ENCODE data around the gene RHOBTB3. TPM values are rescaled to one million over a fixed set of nuclear protein-coding genes. Genes with fewer than 3 reads are reported as not detected.
"Not testable (repeated sequence)": the region's sequence is repeated elsewhere in the genome, so short reads cannot be mapped to it uniquely, and the experiment has no call there.

RHOBTB3 gene
- total and polyA plus RNA-seq, 2 donors (not counting 3 experiments of a cell fraction or from before 2014, with no cell fraction given), result 44.1 to 52.1 TPM

DNA sequence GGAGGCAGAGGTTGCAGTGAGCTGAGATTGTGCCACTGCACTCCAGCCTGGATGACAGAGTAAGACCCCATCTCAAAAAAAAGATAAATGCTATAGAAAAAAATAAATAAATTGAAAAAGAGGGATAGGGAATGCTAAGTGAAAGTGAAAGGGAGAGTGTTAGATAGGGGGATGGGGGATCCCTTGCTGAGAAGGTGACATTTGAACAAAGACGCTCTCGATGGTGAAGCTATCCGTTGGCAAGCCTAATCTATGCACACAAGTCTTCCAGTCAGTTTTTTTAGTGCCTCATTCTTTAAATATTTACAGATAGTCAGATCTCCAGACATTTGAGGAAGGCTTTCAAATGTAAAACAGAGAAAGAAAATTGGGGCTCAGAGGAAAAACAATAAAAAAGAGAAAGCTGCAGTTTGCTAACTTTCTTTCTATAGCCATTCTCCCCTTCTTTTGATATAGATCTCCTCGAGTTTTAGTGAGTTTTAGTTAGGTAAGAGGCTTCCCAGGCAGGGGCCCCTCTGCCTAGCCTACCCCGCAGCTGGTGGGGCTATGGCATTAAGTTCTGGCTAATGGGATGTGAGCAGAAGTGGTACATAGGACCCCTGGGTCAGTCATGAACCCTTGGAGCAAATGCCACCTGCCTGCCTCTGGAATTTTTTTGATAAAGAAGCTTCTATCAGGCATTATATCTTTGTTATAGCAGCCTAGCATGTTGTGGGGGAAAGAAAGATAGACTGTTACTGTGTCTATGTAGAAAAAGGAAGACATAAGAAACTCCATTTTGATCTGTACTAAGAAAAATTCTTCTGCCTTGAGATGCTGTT lies 79.4 kb downstream of the RHOBTB3 start:
- Histone ChIP-seq H3K36me3 (ENCODE audit: control insufficient read depth in 2 of 2, extremely low read depth in 1 of 2, insufficient read depth in 2 of 2, low read length in 2 of 2) (no peaks in the 10 kb centered on the region), H3K79me2 (ENCODE audit: control insufficient read depth, insufficient read depth, low read length) (no peaks in the 10 kb centered on the region), H3K27me3 (ENCODE audit: control insufficient read depth in 2 of 2, insufficient read depth in 2 of 2, low read length in 2 of 2) (no peaks in the 10 kb centered on the region), H3K9me1 (replicated peaks; ENCODE audit: control insufficient read depth, extremely low read depth, insufficient read depth, low read length) (no peaks in the 10 kb centered on the region), H3K27ac (ENCODE audit: insufficient read depth, low read depth, low read length) (no peak overlapping the region), H3K4me2 (ENCODE audit: insufficient read depth, low read length) (no peak overlapping the region), H3K4me3 (replicated peaks in 1 of 3; ENCODE audit: insufficient read depth in 1 of 3, low read depth in 1 of 3, low read length in 3 of 3) (no peak overlapping the region), H3K4me1 (ENCODE audit: control insufficient read depth, extremely low read depth, insufficient read depth, low read length) (no peaks in the 10 kb centered on the region), H4K20me1 (replicated peaks; ENCODE audit: control insufficient read depth, extremely low read depth, insufficient read depth, low read length) (no peaks in the 10 kb centered on the region), H3K9ac (replicated peaks; ENCODE audit: extremely low read depth, insufficient read depth, low read length) (no peak overlapping the region), H2AFZ (ENCODE audit: low read depth, low read length) (no peak overlapping the region), H3K9me3 (replicated peaks; ENCODE audit: control insufficient read depth, insufficient read depth, low read length) (no peaks in the 10 kb centered on the region)
- no TSS peak for BruUV-seq (replicated peaks)
- intact Hi-C loops (cut with micrococcal nuclease) (no loop called here), dilution Hi-C loops (cut with MboI; ENCODE audit: extremely low pct_ligation_motif_present, low sequenced_read_pairs) (no loop called here)
- DNase-seq (ENCODE audit: low read depth, low spot score), result no peak
- ChIA-PET POLR2A (interaction anchor here (0.6 kb wide), 1 partner anchor 669 kb away, joined by 3 read pairs; no protein-coding TSS in a partner anchor), CTCF (interaction anchor here (1.3 to 2.4 kb wide), 3 partner anchors 9 to 29 kb away, joined by 3 to 10 read pairs (median 4); no protein-coding TSS in a partner anchor)
- FAIRE-seq, result no peak
- no peak for TF ChIP-seq MYC (IDR thresholded peaks at IDR 0.05; ENCODE audit: low read depth, low read length)
- TF ChIP-seq, protein P1, sequence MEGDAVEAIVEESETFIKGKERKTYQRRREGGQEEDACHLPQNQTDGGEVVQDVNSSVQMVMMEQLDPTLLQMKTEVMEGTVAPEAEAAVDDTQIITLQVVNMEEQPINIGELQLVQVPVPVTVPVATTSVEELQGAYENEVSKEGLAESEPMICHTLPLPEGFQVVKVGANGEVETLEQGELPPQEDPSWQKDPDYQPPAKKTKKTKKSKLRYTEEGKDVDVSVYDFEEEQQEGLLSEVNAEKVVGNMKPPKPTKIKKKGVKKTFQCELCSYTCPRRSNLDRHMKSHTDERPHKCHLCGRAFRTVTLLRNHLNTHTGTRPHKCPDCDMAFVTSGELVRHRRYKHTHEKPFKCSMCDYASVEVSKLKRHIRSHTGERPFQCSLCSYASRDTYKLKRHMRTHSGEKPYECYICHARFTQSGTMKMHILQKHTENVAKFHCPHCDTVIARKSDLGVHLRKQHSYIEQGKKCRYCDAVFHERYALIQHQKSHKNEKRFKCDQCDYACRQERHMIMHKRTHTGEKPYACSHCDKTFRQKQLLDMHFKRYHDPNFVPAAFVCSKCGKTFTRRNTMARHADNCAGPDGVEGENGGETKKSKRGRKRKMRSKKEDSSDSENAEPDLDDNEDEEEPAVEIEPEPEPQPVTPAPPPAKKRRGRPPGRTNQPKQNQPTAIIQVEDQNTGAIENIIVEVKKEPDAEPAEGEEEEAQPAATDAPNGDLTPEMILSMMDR (IDR thresholded peaks at IDR 0.05; ENCODE audit: extremely low read depth in 1 of 2, insufficient read depth in 1 of 2, low read depth in 1 of 2, low read length in 2 of 2), result no peak
- no peak for TF ChIP-seq EZH2 (IDR thresholded peaks at IDR 0.05; ENCODE audit: borderline replicate concordance, low read depth, low read length, severe bottlenecking)
- no peak for TF ChIP-seq JUN (IDR thresholded peaks at IDR 0.05; ENCODE audit: borderline replicate concordance, insufficient read depth, insufficient read length, low read depth)
- TF ChIP-seq POLR2AphosphoS5 (IDR thresholded peaks at IDR 0.05; ENCODE audit: insufficient read depth, low read depth, low read length), result no peak
- TF ChIP-seq, protein P2, sequence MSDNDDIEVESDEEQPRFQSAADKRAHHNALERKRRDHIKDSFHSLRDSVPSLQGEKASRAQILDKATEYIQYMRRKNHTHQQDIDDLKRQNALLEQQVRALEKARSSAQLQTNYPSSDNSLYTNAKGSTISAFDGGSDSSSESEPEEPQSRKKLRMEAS (IDR thresholded peaks at IDR 0.05; ENCODE audit: insufficient read depth, insufficient read length), result no peak
- no peak for TF ChIP-seq POLR2A (IDR thresholded peaks at IDR 0.05; ENCODE audit: low read depth, low read length)
- TF ChIP-seq GATA2 (IDR thresholded peaks at IDR 0.05; ENCODE audit: insufficient read depth, insufficient read length, low read depth, low read length), result no peak

DNA sequence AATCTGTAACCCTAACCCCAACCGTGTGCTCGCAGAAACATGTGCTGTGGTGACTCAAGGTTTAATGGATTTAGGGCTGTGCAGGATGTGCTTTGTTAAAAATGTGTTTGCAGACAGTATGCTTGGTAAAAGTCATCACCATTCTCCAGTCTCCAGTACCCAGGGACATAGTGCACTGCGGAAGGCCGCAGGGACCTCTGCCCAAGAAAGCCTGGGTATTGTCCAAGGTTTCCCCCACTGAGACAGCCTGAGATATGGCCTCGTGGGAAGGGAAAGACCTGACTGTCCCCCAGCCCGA lies 79.9 kb downstream of the RHOBTB3 start:
- H3K36me3 ChIP-seq (ENCODE audit: control insufficient read depth in 2 of 2, extremely low read depth in 1 of 2, insufficient read depth in 2 of 2, low read length in 2 of 2); H3K4me3 ChIP-seq (replicated peaks in 1 of 3; ENCODE audit: insufficient read depth in 1 of 3, low read depth in 1 of 3, low read length in 3 of 3); H2AFZ ChIP-seq (ENCODE audit: low read depth, low read length); H3K4me1 ChIP-seq (ENCODE audit: control insufficient read depth, extremely low read depth, insufficient read depth, low read length); H3K4me2 ChIP-seq (ENCODE audit: insufficient read depth, low read length); H3K79me2 ChIP-seq (ENCODE audit: control insufficient read depth, insufficient read depth, low read length); H3K9me3 ChIP-seq (replicated peaks; ENCODE audit: control insufficient read depth, insufficient read depth, low read length); H3K27me3 ChIP-seq (ENCODE audit: control insufficient read depth in 2 of 2, insufficient read depth in 2 of 2, low read length in 2 of 2); DNase-seq (ENCODE audit: low read depth, low spot score); POLR2A ChIA-PET; BruUV-seq (replicated peaks); H3K9ac ChIP-seq (replicated peaks; ENCODE audit: extremely low read depth, insufficient read depth, low read length); H4K20me1 ChIP-seq (replicated peaks; ENCODE audit: control insufficient read depth, extremely low read depth, insufficient read depth, low read length); H3K27ac ChIP-seq (ENCODE audit: insufficient read depth, low read depth, low read length); dilution Hi-C loops (cut with MboI; ENCODE audit: extremely low pct_ligation_motif_present, low sequenced_read_pairs); H3K9me1 ChIP-seq (replicated peaks; ENCODE audit: control insufficient read depth, extremely low read depth, insufficient read depth, low read length); intact Hi-C loops (cut with micrococcal nuclease); FAIRE-seq: not testable (repeated sequence)
- CTCF ChIA-PET, result interaction anchor here (1.3 to 2.4 kb wide), 2 partner anchors 9 to 30 kb away, joined by 4 to 10 read pairs; no protein-coding TSS in a partner anchor

All from endothelial cell of umbilical vein (primary cell).